Stimulated activated CD4-positive, alpha-beta T cell treated with anti-CD3 and anti-CD28 coated beads, Interleukin-4, amount 100 ng/mL, for 24 hours (primary cell): Measurements from ENCODE around the gene RCE1.
"Not testable (repeated sequence)": the region's sequence is repeated elsewhere in the genome, so short reads cannot be mapped to it uniquely, and the experiment has no call there.

Source experiments
- DNase-seq: peaks from one replicate; pipeline ENCODE4 v3.0.0-alpha.2; 2020

RCE1 gene

GRCh38 chr11:66842896-66843775 lies at the start of gene RCE1:
TSS of gene RCE1 (plus strand) at chr11:66843441. CDS start at chr11:66843456, 15 bp downstream.
- DNase-seq = peak; percentile 90

GRCh38 chr11:66799815-66800214 lies 43.4 kb upstream of the RCE1 start:
- DNase-seq = not testable (repeated sequence)

- DNase-seq = no peak
Observed at GRCh38 chr11:66800720-66801428, 42.4 kb upstream of the RCE1 start.

GRCh38 chr11:66809592-66809991 lies 33.6 kb upstream of the RCE1 start:
- no peak for DNase-seq

GRCh38 chr11:66810576-66811185 lies 32.6 kb upstream of the RCE1 start:
- no peak for DNase-seq

- no peak for DNase-seq
Observed at GRCh38 chr11:66814678-66815077, 28.6 kb upstream of the RCE1 start.

GRCh38 chr11:66815646-66816045 lies 27.6 kb upstream of the RCE1 start:
- DNase-seq = no peak

- DNase-seq = no peak
Observed at GRCh38 chr11:66818231-66818955, 24.8 kb upstream of the RCE1 start.

- DNase-seq = no peak
Observed at GRCh38 chr11:66820381-66820780, 22.9 kb upstream of the RCE1 start.

GRCh38 chr11:66820901-66821300 lies 22.3 kb upstream of the RCE1 start:
- DNase-seq = no peak

GRCh38 chr11:66823700-66824099 lies 19.5 kb upstream of the RCE1 start:
- DNase-seq = no peak

- not testable (repeated sequence) for DNase-seq
Observed at GRCh38 chr11:66824573-66824972, 18.7 kb upstream of the RCE1 start.

GRCh38 chr11:66834539-66834845 lies 8.7 kb upstream of the RCE1 start:
- no peak for DNase-seq

GRCh38 chr11:66834943-66835342 lies 8.3 kb upstream of the RCE1 start:
- DNase-seq = no peak

GRCh38 chr11:66835768-66836405 lies 7.4 kb upstream of the RCE1 start:
- DNase-seq = no peak

- no peak for DNase-seq
Observed at GRCh38 chr11:66840317-66841091, 2.7 kb upstream of the RCE1 start.

- DNase-seq = no peak
Observed at GRCh38 chr11:66841861-66842260, 1.4 kb upstream of the RCE1 start.

GRCh38 chr11:66842501-66842895 lies 743 bp upstream of the RCE1 start:
- no peak for DNase-seq

GRCh38 chr11:66843776-66844495 lies 695 bp downstream of the RCE1 start:
- DNase-seq = no peak

- DNase-seq = no peak
Observed at GRCh38 chr11:66844496-66845142, 1.4 kb downstream of the RCE1 start.
